GM12878 (cell line): Measurements from ENCODE around the gene PXMP4. TPM values are rescaled to one million over a fixed set of nuclear protein-coding genes. Genes with fewer than 3 reads are reported as not detected.

Source experiments
- BCLAF1 ChIP-seq: fragments of 450-650 bp; IDR thresholded peaks from 2 replicates; pipeline ENCODE4 v1.6.1; 2017; ENCODE audit warnings: antibody characterized with exemption, mild to moderate bottlenecking, moderate library complexity
- BRCA1 ChIP-seq: IDR thresholded peaks from 2 replicates; pipeline ENCODE4 v1.6.1; 2011; ENCODE audit warnings: low read depth, low read length, improper control_type of control experiment
- CBX3 ChIP-seq: fragments of 200-600 bp; sonication (generic); IDR thresholded peaks from 2 replicates; pipeline ENCODE4 v1.6.1; 2016; ENCODE audit warnings: low read depth, borderline replicate concordance
- HCFC1 ChIP-seq: fragments of 150-350 bp; IDR thresholded peaks from 2 replicates; pipeline ENCODE4 v1.6.1; 2014; ENCODE audit warnings: low read length
- JUND ChIP-seq: IDR thresholded peaks from 2 replicates; pipeline ENCODE4 v1.6.1; 2012; ENCODE audit warnings: low read depth, mild to moderate bottlenecking, low read length, improper control_type of control experiment, moderate library complexity
- PAX5 ChIP-seq: IDR thresholded peaks from 2 replicates; pipeline ENCODE4 v1.6.1; 2011; ENCODE audit warnings: low read depth, low read length, borderline replicate concordance
- RAD51 ChIP-seq: fragments of 450-650 bp; IDR thresholded peaks from 2 replicates; pipeline ENCODE4 v1.6.1; 2016; ENCODE audit warnings: moderate library complexity, mild to moderate bottlenecking, inconsistent platforms
- SREBF2 ChIP-seq: IDR thresholded peaks from 2 replicates; pipeline ENCODE4 v1.6.1; 2012; ENCODE audit warnings: mild to moderate bottlenecking, low read length
- polyA plus RNA-seq, 11 experiments: library from polyadenylated mRNA; depleted of rRNA in 4 of 11; unstranded in 6 of 11; stranded (reverse) in 5 of 11; fragments of >200 nt; fragmentation: Nextera tagmentation in 4 of 11; fragmentation: Illumina TruSeq in 1 of 11; extraction: Ambion mirVana in 4 of 11; extraction: Trizol in 1 of 11; gene quantifications; 1 replicate in 1 of 11; 2 replicates in 10 of 11; pipeline versions ENCODE4 v1.2.1 to v1.2.3, GENCODE V29; 2011 to 2016; ENCODE audit warnings: inconsistent platforms in 2 of 11, missing spikeins in 2 of 11, low read depth in 1 of 11
- total RNA-seq, 4 experiments: library from RNA; depleted of rRNA in 3 of 4; stranded (reverse); fragments of >200 nt in 3 of 4; fragmentation: Illumina TruSeq in 1 of 4; extraction: Trizol in 1 of 4; gene quantifications; 2 replicates each; pipeline versions ENCODE4 v1.2.1 to v1.2.3, GENCODE V29; 2013 to 2021
- TF ChIP-seq, protein P1 (sequence below): fragments of 450-650 bp; IDR thresholded peaks from 2 replicates; pipeline ENCODE4 v1.6.1; 2017; ENCODE audit warnings: borderline replicate concordance
- TF ChIP-seq, protein P2 (sequence below), 3 experiments: IDR thresholded peaks in 2 of 3; conservative IDR thresholded peaks in 1 of 3; 2 replicates each; pipeline ENCODE4 v1.5.1; 2011; ENCODE audit warnings: low read depth in 3 of 3, low read length in 3 of 3, mild to moderate bottlenecking in 3 of 3, control low read depth in 2 of 3, moderate library complexity in 2 of 3, inconsistent platforms in 1 of 3, mixed read lengths in 1 of 3; ENCODE audit not compliant: control insufficient read depth in 2 of 3, insufficient read depth in 1 of 3; ENCODE audit errors: extremely low read depth in 1 of 3
- TF ChIP-seq, protein P3 (sequence below): IDR thresholded peaks from 2 replicates; pipeline ENCODE4 v1.6.1; 2012; ENCODE audit warnings: mild to moderate bottlenecking, low read depth, low read length
- TF ChIP-seq, protein P4 (sequence below): fragments of 450-650 bp; formaldehyde crosslinking; IDR thresholded peaks from 2 replicates; pipeline ENCODE4 v1.5.0; 2022; ENCODE audit warnings: mild to moderate bottlenecking, missing genetic modification characterization
- TF ChIP-seq, protein P5 (sequence below): IDR thresholded peaks from 2 replicates; pipeline ENCODE4 v1.6.1; 2011; ENCODE audit warnings: borderline replicate concordance, low read depth, mild to moderate bottlenecking, moderate library complexity, low read length; ENCODE audit not compliant: insufficient read depth, poor library complexity, severe bottlenecking

Gene PXMP4
- total and polyA plus RNA-seq, 10 of the 15 experiments (the other 5 are each of a cell fraction or from before 2014, with no cell fraction given) = 3.6 to 19.2 (median 8.6) TPM

GRCh38 chr20:33731693-33732165 lies 11.6 kb upstream of the PXMP4 start, which contains the start of gene ZNF341 (continued):
- no peak for TF ChIP-seq CBX3
- no peak for TF ChIP-seq JUND
- TF ChIP-seq, protein P1, sequence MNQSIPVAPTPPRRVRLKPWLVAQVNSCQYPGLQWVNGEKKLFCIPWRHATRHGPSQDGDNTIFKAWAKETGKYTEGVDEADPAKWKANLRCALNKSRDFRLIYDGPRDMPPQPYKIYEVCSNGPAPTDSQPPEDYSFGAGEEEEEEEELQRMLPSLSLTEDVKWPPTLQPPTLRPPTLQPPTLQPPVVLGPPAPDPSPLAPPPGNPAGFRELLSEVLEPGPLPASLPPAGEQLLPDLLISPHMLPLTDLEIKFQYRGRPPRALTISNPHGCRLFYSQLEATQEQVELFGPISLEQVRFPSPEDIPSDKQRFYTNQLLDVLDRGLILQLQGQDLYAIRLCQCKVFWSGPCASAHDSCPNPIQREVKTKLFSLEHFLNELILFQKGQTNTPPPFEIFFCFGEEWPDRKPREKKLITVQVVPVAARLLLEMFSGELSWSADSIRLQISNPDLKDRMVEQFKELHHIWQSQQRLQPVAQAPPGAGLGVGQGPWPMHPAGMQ = no peak
- TF ChIP-seq, protein P2, sequence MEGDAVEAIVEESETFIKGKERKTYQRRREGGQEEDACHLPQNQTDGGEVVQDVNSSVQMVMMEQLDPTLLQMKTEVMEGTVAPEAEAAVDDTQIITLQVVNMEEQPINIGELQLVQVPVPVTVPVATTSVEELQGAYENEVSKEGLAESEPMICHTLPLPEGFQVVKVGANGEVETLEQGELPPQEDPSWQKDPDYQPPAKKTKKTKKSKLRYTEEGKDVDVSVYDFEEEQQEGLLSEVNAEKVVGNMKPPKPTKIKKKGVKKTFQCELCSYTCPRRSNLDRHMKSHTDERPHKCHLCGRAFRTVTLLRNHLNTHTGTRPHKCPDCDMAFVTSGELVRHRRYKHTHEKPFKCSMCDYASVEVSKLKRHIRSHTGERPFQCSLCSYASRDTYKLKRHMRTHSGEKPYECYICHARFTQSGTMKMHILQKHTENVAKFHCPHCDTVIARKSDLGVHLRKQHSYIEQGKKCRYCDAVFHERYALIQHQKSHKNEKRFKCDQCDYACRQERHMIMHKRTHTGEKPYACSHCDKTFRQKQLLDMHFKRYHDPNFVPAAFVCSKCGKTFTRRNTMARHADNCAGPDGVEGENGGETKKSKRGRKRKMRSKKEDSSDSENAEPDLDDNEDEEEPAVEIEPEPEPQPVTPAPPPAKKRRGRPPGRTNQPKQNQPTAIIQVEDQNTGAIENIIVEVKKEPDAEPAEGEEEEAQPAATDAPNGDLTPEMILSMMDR (IDR thresholded peaks at IDR 0.05 in 2 of 3, conservative IDR thresholded peaks at IDR 0.05 in 1 of 3; ENCODE audit: control insufficient read depth in 2 of 3, extremely low read depth in 1 of 3, insufficient read depth in 1 of 3, low read depth in 3 of 3, low read length in 3 of 3) = peak; percentile 79 to 89 (median 84)
- TF ChIP-seq BCLAF1 = peak; percentile 45; the same call in 1 of the 2 replicates
- TF ChIP-seq, protein P3, sequence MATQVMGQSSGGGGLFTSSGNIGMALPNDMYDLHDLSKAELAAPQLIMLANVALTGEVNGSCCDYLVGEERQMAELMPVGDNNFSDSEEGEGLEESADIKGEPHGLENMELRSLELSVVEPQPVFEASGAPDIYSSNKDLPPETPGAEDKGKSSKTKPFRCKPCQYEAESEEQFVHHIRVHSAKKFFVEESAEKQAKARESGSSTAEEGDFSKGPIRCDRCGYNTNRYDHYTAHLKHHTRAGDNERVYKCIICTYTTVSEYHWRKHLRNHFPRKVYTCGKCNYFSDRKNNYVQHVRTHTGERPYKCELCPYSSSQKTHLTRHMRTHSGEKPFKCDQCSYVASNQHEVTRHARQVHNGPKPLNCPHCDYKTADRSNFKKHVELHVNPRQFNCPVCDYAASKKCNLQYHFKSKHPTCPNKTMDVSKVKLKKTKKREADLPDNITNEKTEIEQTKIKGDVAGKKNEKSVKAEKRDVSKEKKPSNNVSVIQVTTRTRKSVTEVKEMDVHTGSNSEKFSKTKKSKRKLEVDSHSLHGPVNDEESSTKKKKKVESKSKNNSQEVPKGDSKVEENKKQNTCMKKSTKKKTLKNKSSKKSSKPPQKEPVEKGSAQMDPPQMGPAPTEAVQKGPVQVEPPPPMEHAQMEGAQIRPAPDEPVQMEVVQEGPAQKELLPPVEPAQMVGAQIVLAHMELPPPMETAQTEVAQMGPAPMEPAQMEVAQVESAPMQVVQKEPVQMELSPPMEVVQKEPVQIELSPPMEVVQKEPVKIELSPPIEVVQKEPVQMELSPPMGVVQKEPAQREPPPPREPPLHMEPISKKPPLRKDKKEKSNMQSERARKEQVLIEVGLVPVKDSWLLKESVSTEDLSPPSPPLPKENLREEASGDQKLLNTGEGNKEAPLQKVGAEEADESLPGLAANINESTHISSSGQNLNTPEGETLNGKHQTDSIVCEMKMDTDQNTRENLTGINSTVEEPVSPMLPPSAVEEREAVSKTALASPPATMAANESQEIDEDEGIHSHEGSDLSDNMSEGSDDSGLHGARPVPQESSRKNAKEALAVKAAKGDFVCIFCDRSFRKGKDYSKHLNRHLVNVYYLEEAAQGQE = no peak
- no peak for TF ChIP-seq RAD51
- TF ChIP-seq, protein P4, sequence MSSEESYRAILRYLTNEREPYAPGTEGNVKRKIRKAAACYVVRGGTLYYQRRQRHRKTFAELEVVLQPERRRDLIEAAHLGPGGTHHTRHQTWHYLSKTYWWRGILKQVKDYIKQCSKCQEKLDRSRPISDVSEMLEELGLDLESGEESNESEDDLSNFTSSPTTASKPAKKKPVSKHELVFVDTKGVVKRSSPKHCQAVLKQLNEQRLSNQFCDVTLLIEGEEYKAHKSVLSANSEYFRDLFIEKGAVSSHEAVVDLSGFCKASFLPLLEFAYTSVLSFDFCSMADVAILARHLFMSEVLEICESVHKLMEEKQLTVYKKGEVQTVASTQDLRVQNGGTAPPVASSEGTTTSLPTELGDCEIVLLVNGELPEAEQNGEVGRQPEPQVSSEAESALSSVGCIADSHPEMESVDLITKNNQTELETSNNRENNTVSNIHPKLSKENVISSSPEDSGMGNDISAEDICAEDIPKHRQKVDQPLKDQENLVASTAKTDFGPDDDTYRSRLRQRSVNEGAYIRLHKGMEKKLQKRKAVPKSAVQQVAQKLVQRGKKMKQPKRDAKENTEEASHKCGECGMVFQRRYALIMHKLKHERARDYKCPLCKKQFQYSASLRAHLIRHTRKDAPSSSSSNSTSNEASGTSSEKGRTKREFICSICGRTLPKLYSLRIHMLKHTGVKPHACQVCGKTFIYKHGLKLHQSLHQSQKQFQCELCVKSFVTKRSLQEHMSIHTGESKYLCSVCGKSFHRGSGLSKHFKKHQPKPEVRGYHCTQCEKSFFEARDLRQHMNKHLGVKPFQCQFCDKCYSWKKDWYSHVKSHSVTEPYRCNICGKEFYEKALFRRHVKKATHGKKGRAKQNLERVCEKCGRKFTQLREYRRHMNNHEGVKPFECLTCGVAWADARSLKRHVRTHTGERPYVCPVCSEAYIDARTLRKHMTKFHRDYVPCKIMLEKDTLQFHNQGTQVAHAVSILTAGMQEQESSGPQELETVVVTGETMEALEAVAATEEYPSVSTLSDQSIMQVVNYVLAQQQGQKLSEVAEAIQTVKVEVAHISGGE (CRISPR knock-in tag) = no peak
- TF ChIP-seq SREBF2 = no peak
- TF ChIP-seq BRCA1 = no peak
- no peak for TF ChIP-seq PAX5
- TF ChIP-seq HCFC1 = peak; percentile 44; the same call in 1 of the 2 replicates
- TF ChIP-seq, protein P5, sequence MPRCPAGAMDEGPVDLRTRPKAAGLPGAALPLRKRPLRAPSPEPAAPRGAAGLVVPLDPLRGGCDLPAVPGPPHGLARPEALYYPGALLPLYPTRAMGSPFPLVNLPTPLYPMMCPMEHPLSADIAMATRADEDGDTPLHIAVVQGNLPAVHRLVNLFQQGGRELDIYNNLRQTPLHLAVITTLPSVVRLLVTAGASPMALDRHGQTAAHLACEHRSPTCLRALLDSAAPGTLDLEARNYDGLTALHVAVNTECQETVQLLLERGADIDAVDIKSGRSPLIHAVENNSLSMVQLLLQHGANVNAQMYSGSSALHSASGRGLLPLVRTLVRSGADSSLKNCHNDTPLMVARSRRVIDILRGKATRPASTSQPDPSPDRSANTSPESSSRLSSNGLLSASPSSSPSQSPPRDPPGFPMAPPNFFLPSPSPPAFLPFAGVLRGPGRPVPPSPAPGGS = no peak
